GM19193 (cell line): ENCODE results near the gene KRTAP16-1.

Source experiments
- POLR2A ChIP-seq: IDR thresholded peaks from 4 replicates; pipeline ENCODE4 v1.6.1; 2011; ENCODE audit not compliant: insufficient read depth, insufficient read length; ENCODE audit errors: extremely low read depth

The KRTAP16-1 gene

GRCh38 chr17:41322903-41323895 is 14.1 kb upstream of the KRTAP16-1 start:
- TF ChIP-seq POLR2A, result no peak

DNA sequence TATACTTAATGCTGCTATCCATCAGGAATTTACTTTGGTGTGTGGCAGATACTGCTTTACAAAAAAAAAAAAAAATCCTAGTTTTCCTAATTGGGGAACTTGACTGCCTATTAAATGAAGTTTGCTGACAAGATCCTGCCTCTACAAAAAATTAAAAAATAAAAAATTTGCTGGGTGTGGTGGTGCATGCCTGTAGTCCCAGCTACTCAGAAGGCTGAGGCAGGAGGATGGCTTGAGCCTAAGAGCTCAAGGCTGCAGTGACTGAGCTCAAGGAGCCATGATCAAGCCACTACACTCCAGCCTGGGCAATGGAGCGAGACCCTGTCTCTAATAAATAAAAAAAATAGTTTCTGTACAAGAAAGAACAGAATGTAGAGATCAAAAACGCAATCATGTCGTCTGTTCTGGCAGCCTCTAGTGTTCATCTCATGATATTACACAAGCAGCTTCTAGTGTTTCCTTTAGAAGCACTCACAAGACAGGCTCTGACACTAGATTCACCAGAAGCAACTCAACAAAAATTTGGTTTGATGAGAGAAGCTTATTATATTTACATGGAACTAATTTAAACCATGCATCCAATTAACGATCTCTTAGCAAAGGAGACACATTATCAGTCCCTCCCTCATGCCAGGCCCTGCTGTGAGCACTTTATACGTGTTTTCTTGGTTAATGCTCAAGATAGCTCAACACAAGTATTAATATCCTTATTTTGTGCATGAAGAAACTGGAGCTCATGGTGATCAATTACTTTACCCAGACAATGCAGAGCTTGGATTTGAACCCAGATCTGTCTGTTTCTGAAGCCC is 13.2 kb upstream of the KRTAP16-1 start:
- no peak for TF ChIP-seq POLR2A

- TF ChIP-seq POLR2A, result no peak
Measured at GRCh38 chr17:41318231-41318630, 9.1 kb upstream of the KRTAP16-1 start.

DNA sequence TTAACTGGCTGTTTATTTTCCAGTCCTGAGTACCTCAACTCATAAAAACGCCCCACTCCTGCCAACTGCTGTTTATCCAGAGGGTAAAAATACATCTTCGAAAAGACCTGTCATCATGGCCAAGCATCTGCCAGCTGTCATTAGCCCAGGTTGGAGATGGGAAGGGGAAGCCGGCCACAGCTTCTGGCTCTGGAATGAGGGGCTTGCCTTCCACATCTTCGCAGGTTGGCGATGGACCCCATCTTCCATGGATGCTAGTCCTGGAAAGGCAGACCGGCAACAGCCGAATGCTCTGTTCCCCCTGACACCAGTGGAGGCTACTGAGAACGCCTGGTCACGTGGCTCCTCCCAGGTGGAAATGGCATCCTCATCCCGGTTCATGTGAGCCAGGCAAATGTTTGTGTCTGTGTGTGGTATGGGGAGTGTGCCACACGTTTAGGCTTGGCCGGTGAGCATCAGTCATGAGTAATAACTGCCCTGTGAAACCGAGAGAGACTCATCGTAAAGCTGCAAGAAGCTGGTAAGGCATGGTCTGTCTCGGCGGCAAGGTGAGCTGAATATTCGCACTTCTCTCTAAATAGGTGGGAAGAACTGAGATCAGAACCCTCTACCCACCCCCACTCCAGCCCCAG is 6.8 kb upstream of the KRTAP16-1 start:
- no peak for TF ChIP-seq POLR2A

DNA sequence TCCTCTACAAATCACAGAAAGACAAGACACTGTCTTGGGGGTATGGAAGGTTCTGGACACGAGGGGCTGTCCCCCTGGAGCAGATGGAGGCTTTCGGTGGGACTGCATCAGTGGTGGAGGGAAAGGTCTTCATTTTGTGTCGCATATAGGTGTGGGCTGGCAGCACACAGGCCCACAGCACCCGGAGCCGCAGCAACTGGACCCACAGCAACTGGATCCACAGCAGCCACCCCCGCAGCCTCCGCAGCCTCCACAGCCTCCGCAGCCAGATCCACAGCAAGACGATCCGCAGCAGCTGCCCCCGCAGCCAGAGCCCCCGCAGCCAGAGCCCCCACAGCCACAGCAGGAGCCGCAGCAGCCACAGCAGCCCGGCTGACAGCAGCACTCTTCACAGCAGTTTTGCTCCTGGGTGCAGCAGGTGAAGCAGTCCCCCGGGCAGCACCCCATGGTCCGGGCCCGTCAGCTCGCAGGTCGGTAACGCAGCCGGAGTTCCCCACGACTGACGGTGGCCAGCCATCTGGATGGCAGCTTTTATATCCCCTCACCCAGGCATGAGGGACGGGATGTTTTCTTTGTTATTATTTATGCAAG is 6.2 kb upstream of the KRTAP16-1 start, which contains the start of gene KRTAP17-1:
TSS of gene KRTAP17-1 (minus strand) at position 507 of the 591 bp plus-strand sequence. CDS start at position 447, 60 bp downstream.
- TF ChIP-seq POLR2A, result no peak

- no peak for TF ChIP-seq POLR2A
Measured at GRCh38 chr17:41311111-41311510, 2.0 kb upstream of the KRTAP16-1 start.

- TF ChIP-seq POLR2A, result no peak
Measured at GRCh38 chr17:41308251-41308917, 725 bp downstream of the KRTAP16-1 start.

GRCh38 chr17:41307647-41308046 is 1.5 kb downstream of the KRTAP16-1 start:
- no peak for TF ChIP-seq POLR2A

DNA sequence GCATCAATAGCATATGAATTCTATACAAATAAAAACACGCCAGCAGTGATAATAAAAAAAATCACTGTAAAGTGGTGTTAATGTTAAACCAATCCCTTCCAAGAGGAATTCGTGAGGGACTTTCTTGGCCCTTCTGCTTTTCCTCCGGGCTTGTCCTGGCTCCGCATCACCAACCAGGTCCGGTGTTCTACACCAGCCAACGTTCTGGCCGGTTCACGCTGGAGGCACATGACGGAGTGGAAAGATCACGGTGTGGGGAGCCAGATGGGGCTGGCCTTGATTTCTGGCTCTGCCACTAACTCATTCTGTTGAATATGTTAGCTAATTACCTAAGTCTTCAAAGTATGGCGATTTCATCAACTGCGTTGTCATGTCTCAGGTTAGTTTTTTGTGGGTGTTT is 5.0 kb downstream of the KRTAP16-1 start:
- TF ChIP-seq POLR2A, result no peak

DNA sequence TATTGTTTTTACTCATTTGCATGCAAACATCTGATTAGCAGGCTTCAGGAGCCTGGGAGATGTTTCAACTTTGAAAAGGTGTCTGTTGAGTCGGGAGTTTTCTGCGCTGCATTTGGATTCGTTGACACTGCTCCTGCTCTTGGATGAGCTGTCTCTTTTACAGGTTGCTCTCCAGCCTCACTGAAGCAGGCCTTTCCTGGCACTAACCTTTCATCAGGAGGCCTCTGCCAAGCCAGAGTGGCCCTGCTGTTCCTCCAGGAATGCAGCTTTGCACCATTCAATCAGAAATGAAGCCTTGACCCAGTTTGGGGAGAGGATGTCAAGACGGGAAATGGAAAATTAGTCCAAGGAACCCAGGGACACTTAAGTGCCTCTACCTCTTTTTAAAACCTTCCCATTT is 6.1 kb downstream of the KRTAP16-1 start:
- TF ChIP-seq POLR2A, result no peak

DNA sequence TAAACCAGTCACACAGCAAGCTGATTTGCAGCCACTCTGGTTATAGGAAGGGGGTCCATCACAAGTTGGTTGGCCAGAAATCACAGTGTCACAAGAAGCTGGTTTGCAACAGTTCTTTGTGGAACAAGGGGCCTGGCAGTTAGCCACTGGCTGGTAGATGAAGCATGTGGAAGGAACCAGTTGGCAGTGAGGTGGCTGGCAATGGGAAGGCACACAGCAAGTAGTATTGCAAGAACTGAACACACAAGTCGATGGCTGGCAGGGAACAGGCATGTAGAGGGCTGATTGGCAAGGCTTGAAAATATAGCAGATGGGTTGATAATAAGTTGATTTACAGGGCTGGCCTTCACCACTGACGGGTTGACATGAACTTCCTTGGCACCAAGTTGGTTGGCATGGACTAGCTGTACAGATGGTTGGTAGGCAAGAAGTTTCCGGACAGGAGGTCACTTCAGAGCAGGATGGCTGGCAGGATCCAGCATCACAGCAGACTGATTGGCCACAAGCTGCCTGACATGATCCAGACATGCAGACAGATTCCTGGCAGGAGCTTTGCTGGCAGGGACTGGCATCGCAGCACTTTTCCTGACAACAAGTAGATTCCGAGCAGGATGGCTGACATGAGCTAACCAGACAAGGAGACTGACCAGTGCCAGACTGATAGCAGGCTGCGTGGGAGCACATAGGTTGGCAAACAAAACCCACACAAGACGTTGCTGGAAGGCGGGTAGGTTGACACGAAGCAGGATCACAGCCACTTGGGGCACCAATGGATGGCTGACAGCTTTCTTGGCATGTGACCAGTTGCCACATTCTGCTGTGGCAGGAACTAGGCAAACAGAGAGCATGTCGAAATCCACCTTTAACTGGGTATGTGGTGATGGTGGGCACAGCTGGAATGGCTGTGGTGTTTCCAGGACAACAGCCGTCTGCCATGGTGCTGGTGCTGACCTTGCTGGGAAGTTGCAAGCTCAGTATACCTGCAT is 6.9 kb downstream of the KRTAP16-1 start, which contains the start of gene KRTAP29-1:
TSS of gene KRTAP29-1 (minus strand) at position 936 of the 986 bp plus-strand sequence. CDS start at position 936, 0 bp downstream.
- TF ChIP-seq POLR2A, result no peak

- TF ChIP-seq POLR2A, result no peak
Measured at GRCh38 chr17:41301204-41301790, 7.8 kb downstream of the KRTAP16-1 start.

GRCh38 chr17:41298458-41299135 is 10.5 kb downstream of the KRTAP16-1 start:
- no peak for TF ChIP-seq POLR2A
